Measurements from ENCODE around the gene LZIC. TPM values are rescaled to one million over a fixed set of nuclear protein-coding genes. Genes with fewer than 3 reads are reported as not detected.

Gene LZIC
- 38.4 TPM for total RNA-seq

GRCh38 chr1:9942939-9943788 lies at the start of gene LZIC, which contains the start of gene NMNAT1:
TSS of gene LZIC (minus strand) at chr1:9943391. CDS start at chr1:9936619, 6,772 bp downstream.
TSS of gene NMNAT1 (plus strand) at chr1:9943475. CDS start at chr1:9972074, 28,599 bp downstream.

GRCh38 chr1:9910076-9910422 lies 33.1 kb downstream of the LZIC start, which contains the start of gene CTNNBIP1:
TSS of gene CTNNBIP1 (minus strand) at chr1:9910269. CDS start at chr1:9872064, 38,205 bp downstream.

Small RNAs within 50 kb of the gene (small RNA-seq; reads per million reads assigned to genes)
- gene MIR5697 (ENCODE audit: low replicate concordance) = not detected

Other genes starting within 250 kb of the LZIC start
- 114 TPM for gene CLSTN1, start 119.4 kb downstream of the LZIC start, total RNA-seq
- 29.3 TPM for gene CTNNBIP1, start 33.1 kb downstream of the LZIC start, total RNA-seq
- gene NMNAT1, start 84 bp upstream of the LZIC start, total RNA-seq = 15.5 TPM
- gene RBP7, start 53.8 kb upstream of the LZIC start, total RNA-seq = 27.9 TPM
- gene UBE4B, start 89.6 kb upstream of the LZIC start, total RNA-seq = 50.6 TPM

All from metanephros (tissue), 2 donors.